C1 segment of cervical spinal cord (tissue), 14 donors: ENCODE measurements around the gene PRAMEF26.
"Not testable (repeated sequence)": the region's sequence is repeated elsewhere in the genome, so short reads cannot be mapped to it uniquely, and the experiment has no call there.

Source experiments
- DNase-seq, 14 donors: peaks; one replicate each; lab custom pipeline; 2025; lab: John Stamatoyannopoulos, UW

PRAMEF26 gene

GRCh38 chr1:13155909-13156308 is at the start of gene PRAMEF26:
TSS of gene PRAMEF26 (minus strand) at chr1:13156009. CDS start at chr1:13153095, 2,914 bp downstream.
- DNase-seq = not testable (repeated sequence)

- DNase-seq = not testable (repeated sequence)
Observed at GRCh38 chr1:13201309-13201708, 45.5 kb upstream of the PRAMEF26 start, which contains the start of gene PRAMEF13. TSS of gene PRAMEF13 (minus strand) at chr1:13201409. CDS start at chr1:13199589, 1,820 bp downstream.

DNA sequence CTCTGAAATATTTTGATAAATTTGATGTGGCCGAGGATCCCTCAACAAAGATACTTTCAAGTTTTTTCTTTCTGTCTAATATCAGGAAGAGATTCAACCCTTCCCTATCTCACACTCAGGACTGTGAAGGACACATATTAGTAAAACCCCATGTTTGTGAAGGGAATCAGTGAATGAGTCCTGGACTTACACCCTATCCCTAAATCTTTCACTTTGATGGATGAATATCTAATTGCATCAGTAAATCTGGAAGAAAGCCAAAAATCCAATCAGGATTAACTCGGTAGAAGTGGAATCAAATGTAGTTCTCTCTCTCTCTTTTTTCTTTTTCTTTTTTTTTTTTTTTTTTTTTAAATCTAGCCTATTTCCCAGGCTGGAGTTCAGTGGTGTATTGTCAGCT is 15.7 kb upstream of the PRAMEF26 start, which contains the start of gene PRAMEF9:
Gene PRAMEF9, plus strand, starts transcription at position 301 of the 400 bp plus-strand sequence. CDS start 3,433 bp downstream, outside the sequence.
- not testable (repeated sequence) for DNase-seq

GRCh38 chr1:13165531-13165930 is 9.7 kb upstream of the PRAMEF26 start, which contains the start of gene HNRNPCL4:
TSS of gene HNRNPCL4 (minus strand) at chr1:13165631. CDS start at chr1:13165467, 164 bp downstream.
- not testable (repeated sequence) for DNase-seq

- not testable (repeated sequence) for DNase-seq
Observed at GRCh38 chr1:13116754-13117153, 39.1 kb downstream of the PRAMEF26 start, which contains the start of gene HNRNPCL2. TSS of gene HNRNPCL2 (minus strand) at chr1:13116854. CDS start at chr1:13116400, 454 bp downstream.
